GM19035 (cell line): ENCODE results near the gene UFSP2.

ENCODE experiments used
- ATAC-seq: cut with Tn5 transposase; IDR thresholded peaks from one replicate; pipeline ENCODE4 v1.9.1; 2021; ENCODE audit not compliant: unreplicated experiment

Gene UFSP2

DNA sequence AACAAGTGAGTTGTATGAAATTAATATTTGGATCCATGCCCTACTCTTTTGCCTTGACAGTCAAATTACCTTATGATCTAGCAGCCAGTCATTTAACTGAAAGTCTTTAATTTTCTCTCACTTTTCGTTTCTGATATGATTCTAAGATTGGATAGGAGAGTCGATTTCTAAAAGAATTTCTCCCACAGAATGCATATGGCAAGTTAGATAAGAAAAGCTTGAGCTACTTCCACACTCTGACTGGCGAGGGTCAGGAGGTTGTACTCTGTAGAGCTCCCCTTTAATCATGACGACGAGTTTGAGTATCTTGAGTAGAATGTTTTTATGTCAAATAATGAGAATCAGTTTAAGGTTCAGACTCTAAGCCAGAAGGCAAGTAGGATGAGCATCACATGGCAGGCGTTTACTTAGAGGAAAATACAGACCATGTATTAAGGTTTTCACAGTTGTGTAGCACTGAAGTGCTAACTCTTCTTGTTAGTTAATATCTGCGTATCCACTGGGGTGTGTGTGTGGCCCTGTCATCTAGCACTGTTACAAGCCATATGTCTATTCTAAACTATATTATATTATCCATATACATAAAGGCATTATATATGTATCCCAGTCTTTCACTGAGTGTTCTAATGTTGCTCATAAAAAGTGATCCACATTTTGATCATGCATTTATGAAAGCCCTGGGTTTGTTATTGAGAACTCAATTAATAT lies 67.9 kb downstream of the UFSP2 start:
- no peak for ATAC-seq

DNA sequence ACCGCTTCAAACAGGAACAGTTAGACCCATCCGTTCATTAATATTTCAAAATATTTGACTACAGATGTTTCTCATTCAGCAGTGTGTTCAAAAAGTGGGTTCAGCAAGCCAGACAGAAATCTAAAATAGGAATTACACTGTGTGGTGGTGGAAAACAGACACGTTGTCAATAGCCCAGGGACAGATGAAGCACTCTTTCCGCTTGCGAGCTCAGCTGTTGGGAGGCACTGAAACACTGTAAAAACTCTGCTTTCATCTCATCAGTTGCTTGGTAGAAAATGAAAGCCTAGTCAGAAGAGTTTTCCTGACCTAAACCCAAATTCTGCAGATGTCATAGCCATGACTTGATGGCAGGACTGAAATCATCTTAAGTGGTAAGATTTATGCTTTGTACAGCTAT lies 68.6 kb downstream of the UFSP2 start:
- no peak for ATAC-seq

GRCh38 chr4:185352741-185353140 lies 73.0 kb downstream of the UFSP2 start:
- no peak for ATAC-seq

- ATAC-seq: no peak
These were observed 73.6 kb downstream of the UFSP2 start for GRCh38 chr4:185352202-185352601.

GRCh38 chr4:185351691-185352090 lies 74.1 kb downstream of the UFSP2 start:
- ATAC-seq: no peak
